Cortex of kidney (tissue), 1 donor: ENCODE data around the gene ASCC1.
"Not testable (repeated sequence)": the region's sequence is repeated elsewhere in the genome, so short reads cannot be mapped to it uniquely, and the experiment has no call there.

Experiments
- DNase-seq: peaks from one replicate; lab custom pipeline; 2025; lab: John Stamatoyannopoulos, UW

Gene ASCC1

GRCh38 chr10:72124989-72125388 lies 91.1 kb downstream of the ASCC1 start:
- no peak for DNase-seq

GRCh38 chr10:72124381-72124780 lies 91.7 kb downstream of the ASCC1 start:
- no peak for DNase-seq

- DNase-seq = no peak
These were observed 92.5 kb downstream of the ASCC1 start for GRCh38 chr10:72123616-72124015.

GRCh38 chr10:72122221-72122620 lies 93.9 kb downstream of the ASCC1 start:
- DNase-seq = no peak

GRCh38 chr10:72121389-72121788 lies 94.7 kb downstream of the ASCC1 start:
- no peak for DNase-seq

- DNase-seq = no peak
These were observed 99.7 kb downstream of the ASCC1 start for GRCh38 chr10:72116372-72116771.

- no peak for DNase-seq
These were observed 101.2 kb downstream of the ASCC1 start for GRCh38 chr10:72114706-72115450.

- no peak for DNase-seq
These were observed 105.2 kb downstream of the ASCC1 start for GRCh38 chr10:72110673-72111401.

GRCh38 chr10:72109636-72110157 lies 106.4 kb downstream of the ASCC1 start:
- no peak for DNase-seq

- DNase-seq = no peak
These were observed 107.0 kb downstream of the ASCC1 start for GRCh38 chr10:72108830-72109635.

- not testable (repeated sequence) for DNase-seq
These were observed 108.1 kb downstream of the ASCC1 start for GRCh38 chr10:72108004-72108370.

- no peak for DNase-seq
These were observed 108.6 kb downstream of the ASCC1 start for GRCh38 chr10:72107325-72108003.

- no peak for DNase-seq
These were observed 109.2 kb downstream of the ASCC1 start for GRCh38 chr10:72106896-72107295.

GRCh38 chr10:72106154-72106849 lies 109.8 kb downstream of the ASCC1 start:
- no peak for DNase-seq

- no peak for DNase-seq
These were observed 110.4 kb downstream of the ASCC1 start for GRCh38 chr10:72105710-72106109.

- no peak for DNase-seq
These were observed 111.0 kb downstream of the ASCC1 start for GRCh38 chr10:72105098-72105475.

- DNase-seq = no peak
These were observed 111.5 kb downstream of the ASCC1 start for GRCh38 chr10:72104472-72105097.

- no peak for DNase-seq
These were observed 116.5 kb downstream of the ASCC1 start for GRCh38 chr10:72099600-72099921.

GRCh38 chr10:72098836-72099599 lies 117.1 kb downstream of the ASCC1 start:
- no peak for DNase-seq

GRCh38 chr10:72098301-72098835 lies 117.7 kb downstream of the ASCC1 start:
- no peak for DNase-seq
